Ishikawa (cell line): ENCODE data around the gene ICAM2.

Experiments used
- CEBPB ChIP-seq: IDR thresholded peaks from 2 replicates; pipeline ENCODE4 v1.6.1; 2012
- CREB1 ChIP-seq: IDR thresholded peaks from 2 replicates; pipeline ENCODE4 v1.6.1; 2012; ENCODE audit warnings: low read depth
- EGR1 ChIP-seq: IDR thresholded peaks from 2 replicates; pipeline ENCODE4 v1.6.1; 2012
- EP300 ChIP-seq: IDR thresholded peaks from 2 replicates; pipeline ENCODE4 v1.6.1; 2012; ENCODE audit warnings: borderline replicate concordance
- FOXM1 ChIP-seq: IDR thresholded peaks from 2 replicates; pipeline ENCODE4 v1.6.1; 2012; ENCODE audit warnings: low read depth, borderline replicate concordance
- NFIC ChIP-seq: IDR thresholded peaks from 2 replicates; pipeline ENCODE4 v1.6.1; 2012
- RAD21 ChIP-seq: IDR thresholded peaks from 2 replicates; pipeline ENCODE4 v1.6.1; 2012; ENCODE audit warnings: low read depth
- TAF1 ChIP-seq: IDR thresholded peaks from 2 replicates; pipeline ENCODE4 v1.6.1; 2012; ENCODE audit warnings: low read depth, mild to moderate bottlenecking
- TCF12 ChIP-seq: IDR thresholded peaks from 2 replicates; pipeline ENCODE4 v1.6.1; 2012; ENCODE audit warnings: low read depth
- TEAD4 ChIP-seq: IDR thresholded peaks from 2 replicates; pipeline ENCODE4 v1.6.1; 2012
- YY1 ChIP-seq: IDR thresholded peaks from 2 replicates; pipeline ENCODE4 v1.6.1; 2012; ENCODE audit warnings: low read depth
- ZBTB7A ChIP-seq: IDR thresholded peaks from 2 replicates; pipeline ENCODE4 v1.6.1; 2012; ENCODE audit warnings: low read depth
- TF ChIP-seq, protein P1 (sequence below): IDR thresholded peaks from 2 replicates; pipeline ENCODE4 v1.6.1; 2012; ENCODE audit warnings: low read depth, mild to moderate bottlenecking
- TF ChIP-seq, protein P2 (sequence below): IDR thresholded peaks from 2 replicates; pipeline ENCODE4 v1.6.1; 2012
- TF ChIP-seq, protein P3 (sequence below): IDR thresholded peaks from 2 replicates; pipeline ENCODE4 v1.6.1; 2012

ICAM2 gene

DNA sequence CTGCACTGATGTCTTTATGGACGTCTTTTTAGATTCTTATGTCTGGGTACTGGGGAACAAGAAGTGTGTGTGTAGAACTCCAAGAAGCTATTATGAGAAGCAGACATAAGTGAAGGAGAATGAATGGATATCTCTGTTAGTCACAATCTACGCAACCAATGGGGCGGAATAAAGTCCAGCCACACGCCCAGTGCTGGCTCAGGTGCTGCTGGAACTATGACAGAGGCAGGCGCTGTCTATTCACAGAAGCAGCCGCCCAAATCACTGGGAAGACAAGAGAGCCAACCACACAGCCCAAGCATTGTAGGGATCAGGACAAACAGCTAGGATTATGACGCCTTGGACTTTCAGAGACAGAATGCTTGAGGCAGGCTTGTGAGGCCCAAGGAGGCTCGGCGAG is 43.9 kb upstream of the ICAM2 start:
- TF ChIP-seq, protein P1, sequence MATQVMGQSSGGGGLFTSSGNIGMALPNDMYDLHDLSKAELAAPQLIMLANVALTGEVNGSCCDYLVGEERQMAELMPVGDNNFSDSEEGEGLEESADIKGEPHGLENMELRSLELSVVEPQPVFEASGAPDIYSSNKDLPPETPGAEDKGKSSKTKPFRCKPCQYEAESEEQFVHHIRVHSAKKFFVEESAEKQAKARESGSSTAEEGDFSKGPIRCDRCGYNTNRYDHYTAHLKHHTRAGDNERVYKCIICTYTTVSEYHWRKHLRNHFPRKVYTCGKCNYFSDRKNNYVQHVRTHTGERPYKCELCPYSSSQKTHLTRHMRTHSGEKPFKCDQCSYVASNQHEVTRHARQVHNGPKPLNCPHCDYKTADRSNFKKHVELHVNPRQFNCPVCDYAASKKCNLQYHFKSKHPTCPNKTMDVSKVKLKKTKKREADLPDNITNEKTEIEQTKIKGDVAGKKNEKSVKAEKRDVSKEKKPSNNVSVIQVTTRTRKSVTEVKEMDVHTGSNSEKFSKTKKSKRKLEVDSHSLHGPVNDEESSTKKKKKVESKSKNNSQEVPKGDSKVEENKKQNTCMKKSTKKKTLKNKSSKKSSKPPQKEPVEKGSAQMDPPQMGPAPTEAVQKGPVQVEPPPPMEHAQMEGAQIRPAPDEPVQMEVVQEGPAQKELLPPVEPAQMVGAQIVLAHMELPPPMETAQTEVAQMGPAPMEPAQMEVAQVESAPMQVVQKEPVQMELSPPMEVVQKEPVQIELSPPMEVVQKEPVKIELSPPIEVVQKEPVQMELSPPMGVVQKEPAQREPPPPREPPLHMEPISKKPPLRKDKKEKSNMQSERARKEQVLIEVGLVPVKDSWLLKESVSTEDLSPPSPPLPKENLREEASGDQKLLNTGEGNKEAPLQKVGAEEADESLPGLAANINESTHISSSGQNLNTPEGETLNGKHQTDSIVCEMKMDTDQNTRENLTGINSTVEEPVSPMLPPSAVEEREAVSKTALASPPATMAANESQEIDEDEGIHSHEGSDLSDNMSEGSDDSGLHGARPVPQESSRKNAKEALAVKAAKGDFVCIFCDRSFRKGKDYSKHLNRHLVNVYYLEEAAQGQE: no peak
- no peak for TF ChIP-seq TEAD4
- TF ChIP-seq ZBTB7A: no peak
- TF ChIP-seq, protein P2, sequence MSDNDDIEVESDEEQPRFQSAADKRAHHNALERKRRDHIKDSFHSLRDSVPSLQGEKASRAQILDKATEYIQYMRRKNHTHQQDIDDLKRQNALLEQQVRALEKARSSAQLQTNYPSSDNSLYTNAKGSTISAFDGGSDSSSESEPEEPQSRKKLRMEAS: no peak
- TF ChIP-seq EP300: no peak
- TF ChIP-seq FOXM1: no peak
- TF ChIP-seq YY1: no peak
- TF ChIP-seq TAF1: no peak
- no peak for TF ChIP-seq RAD21
- no peak for TF ChIP-seq CREB1

DNA sequence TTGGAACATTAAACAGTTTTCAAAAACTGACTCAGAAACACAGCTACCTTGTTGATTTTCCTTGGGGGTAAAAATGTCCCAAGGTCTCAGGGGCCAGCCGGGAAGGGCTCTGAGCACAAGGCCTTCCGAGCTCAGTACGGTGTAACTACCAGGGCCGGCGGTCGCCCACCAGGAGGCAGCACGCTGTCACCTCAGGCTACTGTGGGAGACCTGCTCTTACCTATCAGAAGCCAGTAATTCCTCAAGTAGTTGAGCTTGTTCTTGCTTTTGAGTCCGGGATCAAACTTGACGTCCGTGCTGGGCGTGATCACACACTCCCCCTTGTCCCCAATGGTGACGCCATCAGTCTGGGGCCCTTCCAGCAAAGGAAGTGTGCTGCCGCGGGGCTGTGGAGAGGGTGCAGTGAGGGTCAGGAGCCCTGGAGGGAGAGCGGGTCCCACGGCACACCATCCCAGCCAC is 43.4 kb upstream of the ICAM2 start:
- no peak for TF ChIP-seq EP300
- TF ChIP-seq RAD21: peak; percentile 37; the same call in 1 of the 2 replicates

DNA sequence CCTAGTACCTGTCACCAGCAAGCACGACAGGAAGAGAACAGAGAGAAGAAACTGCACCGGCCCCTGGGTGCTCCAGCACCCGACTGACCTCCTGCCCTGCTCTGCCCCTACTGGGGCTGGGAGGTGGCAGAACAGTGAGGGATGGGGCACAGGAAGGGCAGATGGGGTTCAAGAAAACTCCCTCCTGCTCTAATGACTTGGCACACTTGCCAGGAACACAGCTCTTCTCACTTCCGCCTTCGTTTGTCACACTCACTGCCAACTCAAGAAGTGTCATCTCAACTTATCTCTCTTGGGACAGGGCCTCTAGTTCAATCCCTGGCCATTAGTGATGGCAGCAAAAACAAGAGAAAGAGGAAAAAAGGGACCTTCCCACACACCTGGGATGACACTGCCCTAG is 42.7 kb upstream of the ICAM2 start:
- TF ChIP-seq FOXM1 (no peak), NFIC (no peak), TAF1 (no peak), EP300 (no peak), CEBPB (no peak)
- TF ChIP-seq, protein P1: no peak

DNA sequence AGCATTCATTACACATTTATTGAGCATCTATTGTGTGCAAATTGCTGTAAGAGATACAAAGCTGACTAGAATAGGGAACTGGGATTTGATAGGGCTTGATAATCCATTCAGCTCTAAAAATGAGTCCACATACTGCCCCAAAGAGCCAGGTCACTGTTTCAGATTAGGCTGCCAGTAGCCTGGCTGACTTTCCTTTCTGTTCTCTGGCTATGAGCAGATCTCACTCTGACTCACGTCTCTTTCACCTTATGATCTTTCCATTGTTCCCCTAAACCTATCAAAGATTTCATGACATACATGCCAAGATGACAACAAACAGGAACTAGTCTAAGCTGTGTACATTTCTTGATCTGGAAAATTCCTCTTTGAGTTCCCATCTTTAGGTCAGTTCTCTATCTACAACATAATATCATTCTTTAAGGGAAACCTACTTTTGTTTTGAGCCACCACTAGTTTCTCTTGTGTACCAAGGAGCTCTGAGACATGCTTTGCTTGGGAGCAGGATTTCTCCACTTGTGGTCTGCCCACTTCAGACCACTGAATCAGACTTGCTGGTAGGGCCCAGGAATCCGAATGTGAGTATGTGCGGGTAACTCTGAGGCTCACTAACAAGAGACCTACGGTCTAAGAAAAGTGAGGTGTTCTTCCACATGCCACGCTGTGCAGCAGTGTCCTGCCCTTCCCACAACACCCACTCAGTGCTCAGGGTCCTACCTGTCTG is 40.9 kb upstream of the ICAM2 start:
- TF ChIP-seq EP300 (no peak), FOXM1 (no peak), YY1 (no peak), CEBPB (no peak), TEAD4 (no peak), CREB1 (no peak), EGR1 (no peak), RAD21 (no peak), ZBTB7A (no peak), NFIC (no peak), TCF12 (no peak), TAF1 (no peak)
- TF ChIP-seq, protein P3, sequence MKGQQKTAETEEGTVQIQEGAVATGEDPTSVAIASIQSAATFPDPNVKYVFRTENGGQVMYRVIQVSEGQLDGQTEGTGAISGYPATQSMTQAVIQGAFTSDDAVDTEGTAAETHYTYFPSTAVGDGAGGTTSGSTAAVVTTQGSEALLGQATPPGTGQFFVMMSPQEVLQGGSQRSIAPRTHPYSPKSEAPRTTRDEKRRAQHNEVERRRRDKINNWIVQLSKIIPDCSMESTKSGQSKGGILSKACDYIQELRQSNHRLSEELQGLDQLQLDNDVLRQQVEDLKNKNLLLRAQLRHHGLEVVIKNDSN: no peak
- TF ChIP-seq, protein P1: no peak
- TF ChIP-seq, protein P2: no peak

DNA sequence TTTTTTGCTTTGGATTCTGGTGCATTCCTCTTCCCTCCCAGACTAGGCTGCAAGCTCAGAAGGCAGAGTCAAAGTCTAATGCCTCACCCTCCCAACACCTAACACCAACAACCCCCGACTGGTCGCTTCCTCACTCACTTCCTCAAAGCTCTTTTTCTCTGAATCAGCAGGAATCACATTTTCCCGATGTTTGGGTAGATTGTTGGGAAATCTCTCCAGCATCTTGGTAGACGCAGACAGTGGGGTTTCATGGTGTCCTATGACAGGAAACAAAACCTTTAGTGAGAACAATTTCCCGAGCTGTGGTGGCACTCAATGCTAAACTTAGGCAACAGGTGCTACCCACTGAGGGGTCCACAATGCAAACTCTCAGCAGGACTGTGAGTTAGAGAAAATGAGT is 39.9 kb upstream of the ICAM2 start:
- no peak for TF ChIP-seq CREB1
- TF ChIP-seq NFIC: no peak
- TF ChIP-seq FOXM1: no peak
- TF ChIP-seq, protein P2: no peak
- TF ChIP-seq RAD21: no peak
- TF ChIP-seq ZBTB7A: no peak
- TF ChIP-seq, protein P3: no peak
- TF ChIP-seq TCF12: no peak
- TF ChIP-seq EGR1: no peak
- TF ChIP-seq TEAD4: no peak
- TF ChIP-seq EP300: no peak
